ENCODE results near the gene CFAP97.
"Not testable (repeated sequence)": the region's sequence is repeated elsewhere in the genome, so short reads cannot be mapped to it uniquely, and the experiment has no call there.

DNA sequence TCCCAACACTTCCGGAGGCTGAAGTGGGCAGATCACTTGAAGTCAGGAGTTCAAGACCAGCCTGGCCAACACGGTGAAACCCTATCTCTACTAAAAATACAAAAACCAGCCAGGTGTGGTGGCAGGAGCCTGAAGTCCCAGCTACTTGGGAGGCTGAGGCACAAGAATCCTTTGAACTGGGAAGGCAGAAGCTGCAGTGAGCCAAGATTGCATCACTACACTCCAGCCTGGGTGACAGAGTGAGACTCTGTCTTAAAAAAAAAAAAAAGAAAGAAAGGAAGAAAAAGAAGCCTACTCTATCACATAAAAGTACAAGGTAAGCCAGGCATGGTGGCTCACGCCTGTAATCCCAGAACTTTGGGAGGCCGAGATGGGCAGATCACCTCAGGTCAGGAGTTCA is 5.6 kb downstream of the CFAP97 start:
- TF ChIP-seq, protein P1, sequence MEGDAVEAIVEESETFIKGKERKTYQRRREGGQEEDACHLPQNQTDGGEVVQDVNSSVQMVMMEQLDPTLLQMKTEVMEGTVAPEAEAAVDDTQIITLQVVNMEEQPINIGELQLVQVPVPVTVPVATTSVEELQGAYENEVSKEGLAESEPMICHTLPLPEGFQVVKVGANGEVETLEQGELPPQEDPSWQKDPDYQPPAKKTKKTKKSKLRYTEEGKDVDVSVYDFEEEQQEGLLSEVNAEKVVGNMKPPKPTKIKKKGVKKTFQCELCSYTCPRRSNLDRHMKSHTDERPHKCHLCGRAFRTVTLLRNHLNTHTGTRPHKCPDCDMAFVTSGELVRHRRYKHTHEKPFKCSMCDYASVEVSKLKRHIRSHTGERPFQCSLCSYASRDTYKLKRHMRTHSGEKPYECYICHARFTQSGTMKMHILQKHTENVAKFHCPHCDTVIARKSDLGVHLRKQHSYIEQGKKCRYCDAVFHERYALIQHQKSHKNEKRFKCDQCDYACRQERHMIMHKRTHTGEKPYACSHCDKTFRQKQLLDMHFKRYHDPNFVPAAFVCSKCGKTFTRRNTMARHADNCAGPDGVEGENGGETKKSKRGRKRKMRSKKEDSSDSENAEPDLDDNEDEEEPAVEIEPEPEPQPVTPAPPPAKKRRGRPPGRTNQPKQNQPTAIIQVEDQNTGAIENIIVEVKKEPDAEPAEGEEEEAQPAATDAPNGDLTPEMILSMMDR (IDR thresholded peaks at IDR 0.05; ENCODE audit: insufficient read depth, low read length) = not testable (repeated sequence)
- not testable (repeated sequence) for TF ChIP-seq POLR2AphosphoS5 (IDR thresholded peaks at IDR 0.05; ENCODE audit: low read depth)

Data from HL-60 (cell line).